ENCODE measurements around the gene MPND. TPM values are rescaled to one million over a fixed set of nuclear protein-coding genes. Genes with fewer than 3 reads are reported as not detected.

MPND gene, protein sequence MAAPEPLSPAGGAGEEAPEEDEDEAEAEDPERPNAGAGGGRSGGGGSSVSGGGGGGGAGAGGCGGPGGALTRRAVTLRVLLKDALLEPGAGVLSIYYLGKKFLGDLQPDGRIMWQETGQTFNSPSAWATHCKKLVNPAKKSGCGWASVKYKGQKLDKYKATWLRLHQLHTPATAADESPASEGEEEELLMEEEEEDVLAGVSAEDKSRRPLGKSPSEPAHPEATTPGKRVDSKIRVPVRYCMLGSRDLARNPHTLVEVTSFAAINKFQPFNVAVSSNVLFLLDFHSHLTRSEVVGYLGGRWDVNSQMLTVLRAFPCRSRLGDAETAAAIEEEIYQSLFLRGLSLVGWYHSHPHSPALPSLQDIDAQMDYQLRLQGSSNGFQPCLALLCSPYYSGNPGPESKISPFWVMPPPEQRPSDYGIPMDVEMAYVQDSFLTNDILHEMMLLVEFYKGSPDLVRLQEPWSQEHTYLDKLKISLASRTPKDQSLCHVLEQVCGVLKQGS
- total RNA-seq: 10 to 100 TPM; 21.2 to 28.1 TPM

DNA sequence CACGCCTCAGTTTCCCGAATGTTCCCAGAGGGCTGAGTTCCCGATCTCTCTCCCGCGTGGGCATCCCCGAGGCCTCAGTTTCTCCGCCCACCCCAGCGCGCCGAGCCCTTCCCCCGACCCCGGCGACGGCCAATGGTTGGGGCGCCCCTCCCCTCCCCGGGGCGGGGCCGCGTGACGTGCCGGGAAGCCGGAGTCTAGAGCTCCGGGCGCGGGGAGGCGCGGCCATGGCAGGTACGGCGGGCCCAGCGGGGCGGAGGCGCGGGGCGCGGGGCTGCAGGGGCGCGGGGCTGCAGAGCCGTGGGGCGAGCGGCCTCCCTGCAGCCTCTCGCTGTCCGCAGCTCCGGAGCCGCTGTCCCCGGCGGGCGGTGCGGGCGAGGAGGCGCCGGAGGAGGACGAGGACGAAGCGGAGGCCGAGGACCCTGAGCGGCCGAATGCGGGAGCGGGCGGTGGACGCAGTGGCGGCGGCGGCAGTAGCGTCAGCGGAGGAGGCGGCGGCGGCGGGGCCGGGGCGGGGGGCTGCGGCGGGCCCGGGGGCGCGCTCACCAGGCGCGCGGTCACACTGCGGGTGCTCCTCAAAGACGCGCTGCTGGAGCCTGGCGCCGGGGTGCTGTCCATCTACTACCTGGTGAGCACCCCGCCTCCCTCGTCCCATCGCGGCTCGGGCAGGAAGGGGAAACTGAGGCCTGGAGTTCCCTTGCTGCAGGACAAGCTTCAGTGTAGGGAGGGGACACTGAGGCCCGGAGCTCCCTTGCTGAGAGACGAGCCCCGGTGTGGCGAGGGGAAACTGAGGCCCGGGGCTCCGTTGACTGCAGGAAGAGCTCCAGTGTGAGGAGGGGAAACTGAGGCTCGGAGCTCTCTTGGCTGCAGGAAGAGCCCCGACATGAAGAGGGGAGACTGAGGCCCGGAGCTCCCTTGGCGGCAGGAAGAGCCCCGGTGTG lies at the start of gene MPND:
Gene MPND (plus strand): TSS at position 193 of the 938 bp plus-strand sequence. CDS start 32 bp downstream, at position 225.
- peaks cover 8% of the 10 kb centered on the region for H3K36me3 Mint-ChIP-seq (ENCODE audit: low read depth)
- no peaks in the 10 kb centered on the region for H3K9me3 Mint-ChIP-seq
- peaks cover 31% of the 10 kb centered on the region for H3K4me1 Mint-ChIP-seq
- H3K4me3 Mint-ChIP-seq: peak within 1 kb of the TSS; percentile 91
- H3K27me3 Mint-ChIP-seq: no peaks in the 10 kb centered on the region
- POLR2A ChIA-PET: interaction anchor here (1.3 kb wide), 1 partner anchor 26 kb away, joined by 7 read pairs; no protein-coding TSS in a partner anchor
- DNase-seq: peak; percentile 95
- CTCF ChIA-PET: interaction anchor here (0.6 to 3.3 kb wide), 17 partner anchors 9 to 1192 kb away, joined by 3 to 29 read pairs (median 4); partner anchors contain the start of genes SH3GL1 and YJU2
- peak within 1 kb of the TSS; percentile 97 for H3K27ac Mint-ChIP-seq

DNA sequence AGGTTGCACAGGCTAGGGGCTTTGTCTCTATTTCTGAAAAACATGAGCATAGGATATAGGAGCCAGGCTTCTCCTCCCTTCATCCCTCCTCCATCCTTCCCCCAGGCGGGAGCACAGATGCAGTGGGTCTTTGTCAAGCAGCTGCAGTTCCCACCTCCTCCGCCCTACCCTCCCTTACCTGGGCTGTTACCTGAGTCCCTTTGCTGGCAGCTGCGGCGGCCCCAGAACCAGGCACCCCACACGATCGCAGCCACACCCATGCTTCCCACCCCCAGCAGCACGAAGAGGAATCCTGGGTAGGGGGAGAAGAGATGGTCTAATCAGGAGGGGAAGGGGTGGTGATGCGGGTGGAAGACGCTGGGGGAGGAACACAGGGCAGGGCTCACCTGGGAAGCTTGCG lies 49.0 kb upstream of the MPND start:
- H3K27ac Mint-ChIP-seq: no peak overlapping the region
- POLR2A ChIA-PET: no interaction called here

DNA sequence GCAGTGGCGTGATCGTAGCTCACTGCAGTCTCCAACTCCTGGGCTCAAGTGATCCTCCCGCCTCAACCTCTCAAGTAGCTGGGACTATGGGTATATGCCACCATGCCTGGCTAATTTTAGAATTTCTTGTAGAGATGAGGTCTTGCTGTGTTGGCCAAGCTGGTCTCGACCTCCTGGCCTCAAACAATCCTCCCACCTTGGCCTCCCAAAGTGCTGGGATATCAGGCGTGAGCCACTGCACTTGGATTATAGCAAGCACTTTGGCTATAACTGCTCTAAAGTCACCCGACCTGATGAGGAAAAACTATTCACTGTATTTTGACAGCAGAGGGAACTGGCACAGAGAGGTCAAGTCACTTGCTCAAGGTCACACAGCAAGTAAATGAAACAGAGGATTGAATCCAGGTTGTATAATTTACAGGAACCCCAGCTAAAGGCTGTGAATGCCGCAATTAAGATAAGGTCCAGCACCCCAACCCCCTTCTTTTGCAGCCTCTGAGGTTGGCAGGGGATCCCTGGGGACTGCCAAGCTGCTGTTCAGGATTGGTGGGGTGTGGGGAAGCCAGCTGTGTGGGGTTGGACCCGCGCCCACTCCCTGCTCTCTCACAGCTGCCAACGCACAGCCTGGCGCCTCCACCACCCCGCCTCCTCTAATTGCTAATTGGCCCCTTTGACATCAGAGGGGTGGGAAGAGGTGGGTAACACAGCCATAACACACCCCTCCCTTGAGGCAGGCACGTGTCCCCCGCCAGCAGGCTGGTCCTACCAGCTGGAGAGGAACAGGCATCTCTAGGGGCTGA lies 47.2 kb upstream of the MPND start:
- peaks cover 3% of the 10 kb centered on the region for H3K36me3 Mint-ChIP-seq (ENCODE audit: low read depth)
- no peak overlapping the region for H3K27ac Mint-ChIP-seq
- ChIA-PET POLR2A (no interaction called here), CTCF (interaction anchor here (0.9 to 1.6 kb wide), 5 partner anchors 10 to 104 kb away, joined by 3 to 6 read pairs (median 4); partner anchors contain the start of gene SH3GL1)
- H3K4me1 Mint-ChIP-seq: peaks cover 19% of the 10 kb centered on the region
- no peak for DNase-seq
- H3K9me3 Mint-ChIP-seq: no peaks in the 10 kb centered on the region
- H3K27me3 Mint-ChIP-seq: no peaks in the 10 kb centered on the region
- H3K4me3 Mint-ChIP-seq: no peak overlapping the region

More for the DNA sequence above, 49.0 kb upstream of the MPND start:
- no peak for DNase-seq
- Mint-ChIP-seq H3K4me1 (peaks cover 11% of the 10 kb centered on the region), H3K4me3 (no peak overlapping the region), H3K27me3 (no peaks in the 10 kb centered on the region), H3K9me3 (no peaks in the 10 kb centered on the region), H3K36me3 (ENCODE audit: low read depth) (no peaks in the 10 kb centered on the region)
- CTCF ChIA-PET: interaction anchor here (1.2 to 1.8 kb wide), 3 partner anchors 27 to 106 kb away, joined by 3 to 4 read pairs (median 4); partner anchors contain the start of gene SH3GL1

DNA sequence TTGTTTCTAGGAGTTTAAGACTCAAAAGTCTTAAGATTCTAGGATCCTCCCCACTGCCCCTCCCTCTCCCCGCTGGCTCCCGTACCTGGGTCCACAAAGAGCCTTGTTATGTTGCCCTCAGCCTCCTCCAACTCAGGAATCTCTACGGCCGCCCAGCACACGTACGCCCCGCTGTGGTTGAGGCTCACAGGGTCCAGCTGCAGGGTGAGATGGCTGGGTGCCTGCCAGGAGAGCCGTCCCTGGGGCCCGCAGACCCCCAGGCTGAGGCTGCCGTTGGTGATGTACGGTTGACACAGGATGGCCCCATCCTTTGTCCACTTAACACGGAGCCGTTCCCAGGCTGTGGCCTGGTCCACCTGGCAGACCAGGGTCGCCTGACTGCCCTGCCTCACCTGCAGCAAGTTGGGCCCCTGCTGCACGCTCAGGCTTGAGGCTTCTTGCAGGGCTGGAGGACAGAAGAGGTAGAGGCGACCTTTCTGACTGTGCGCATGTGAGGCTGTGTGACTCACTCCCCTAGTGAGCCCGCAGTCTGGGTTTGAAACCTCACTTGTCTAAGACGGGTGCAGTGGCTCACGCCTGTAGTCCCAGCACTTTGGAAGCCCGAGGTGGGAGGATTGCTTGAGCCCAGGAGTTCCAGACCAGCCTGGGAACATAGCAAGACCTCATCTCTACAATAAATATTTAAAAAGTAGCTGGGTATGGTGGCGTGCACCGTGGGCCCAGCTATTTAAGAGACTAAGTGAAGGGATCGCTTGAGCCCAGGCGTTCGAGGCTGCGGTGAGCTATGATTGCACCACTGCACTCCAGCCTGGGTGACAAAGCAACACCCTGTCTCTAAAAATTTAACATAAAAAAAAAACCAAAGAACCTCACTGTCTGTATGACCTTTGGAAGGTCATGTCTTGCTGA lies 45.2 kb upstream of the MPND start:
- Mint-ChIP-seq H3K27me3 (no peaks in the 10 kb centered on the region), H3K27ac (peak overlapping the region; percentile 33), H3K9me3 (no peaks in the 10 kb centered on the region), H3K4me3 (no peak overlapping the region), H3K36me3 (ENCODE audit: low read depth) (peaks cover 3% of the 10 kb centered on the region), H3K4me1 (peaks cover 35% of the 10 kb centered on the region)
- no peak for DNase-seq
- CTCF ChIA-PET: interaction anchor here (0.6 to 1.3 kb wide), 4 partner anchors 21 to 402 kb away, joined by 3 read pairs; partner anchors contain the start of gene SH3GL1
- POLR2A ChIA-PET: interaction anchor here (0.9 kb wide), 1 partner anchor 51 kb away, joined by 6 read pairs; the partner anchor contains the start of gene YJU2

DNA sequence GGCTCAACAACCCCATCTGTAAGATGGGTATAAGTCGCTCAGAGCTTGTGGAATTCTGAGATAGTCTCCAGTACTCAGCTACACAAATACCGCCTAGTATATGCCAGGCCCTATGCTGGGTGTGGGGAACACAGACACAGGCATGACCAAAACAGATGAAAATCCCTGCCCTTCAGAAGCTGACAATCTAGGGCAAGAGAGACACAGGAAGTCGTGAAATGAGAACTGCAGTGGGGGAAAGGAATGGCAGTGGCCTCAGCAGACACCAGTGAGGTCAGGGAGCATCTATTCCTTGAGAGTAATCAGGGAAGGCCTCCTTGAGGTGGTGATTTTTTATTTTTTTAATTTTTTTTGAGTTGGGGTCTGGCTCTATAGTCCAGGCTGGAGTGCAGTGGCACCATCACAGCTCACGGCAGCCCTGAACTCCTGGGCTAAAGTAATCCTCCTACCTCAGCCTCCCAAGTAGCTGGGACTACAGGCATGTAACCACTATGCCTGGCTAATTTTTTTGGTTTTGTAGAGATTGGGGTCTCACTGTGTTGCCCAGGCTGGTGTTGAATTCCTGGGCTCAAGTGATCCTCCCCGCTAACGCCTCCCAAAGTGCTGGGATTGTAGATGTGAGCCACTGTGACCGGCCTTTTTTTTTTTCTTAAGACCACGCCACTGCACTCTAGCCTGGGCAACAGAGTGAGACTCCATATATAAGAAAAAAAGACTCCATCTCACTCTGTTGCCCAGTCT lies 44.4 kb upstream of the MPND start:
- Mint-ChIP-seq H3K27me3 (no peaks in the 10 kb centered on the region), H3K27ac (peak overlapping the region; percentile 33), H3K4me1 (peaks cover 42% of the 10 kb centered on the region), H3K9me3 (no peaks in the 10 kb centered on the region), H3K4me3 (no peak overlapping the region), H3K36me3 (ENCODE audit: low read depth) (peaks cover 3% of the 10 kb centered on the region)
- ChIA-PET POLR2A (interaction anchor here (0.7 to 0.9 kb wide), 2 partner anchors 52 to 65 kb away, joined by 3 to 6 read pairs; partner anchors contain the start of gene YJU2), CTCF (interaction anchor here (0.6 to 1.3 kb wide), 4 partner anchors 21 to 403 kb away, joined by 3 read pairs; partner anchors contain the start of genes SH3GL1 and YJU2)
- no peak for DNase-seq

DNA sequence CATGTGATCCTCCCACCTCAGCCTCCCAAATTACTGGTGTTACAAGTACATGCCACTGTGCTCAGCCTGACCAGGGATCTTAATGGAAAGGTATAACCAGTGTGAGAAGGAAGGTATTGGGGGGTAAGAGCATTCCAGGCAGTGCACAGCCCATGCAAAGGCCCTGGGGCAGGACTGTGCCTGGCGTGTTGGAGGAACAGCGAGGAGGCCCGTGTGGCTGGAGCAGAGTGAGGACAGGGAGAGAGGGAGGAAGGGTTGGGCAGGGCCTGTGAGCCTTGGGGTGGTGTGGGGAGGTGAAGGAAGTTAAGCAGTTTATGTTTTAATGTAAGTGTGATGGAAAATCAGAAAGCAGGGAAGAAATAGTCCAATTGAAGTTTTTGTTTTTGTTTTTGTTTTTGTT lies 42.8 kb upstream of the MPND start:
- H3K36me3 Mint-ChIP-seq (ENCODE audit: low read depth): peaks cover 3% of the 10 kb centered on the region
- POLR2A ChIA-PET: no interaction called here
- CTCF ChIA-PET: no interaction called here
- no peaks in the 10 kb centered on the region for H3K9me3 Mint-ChIP-seq
- no peak for DNase-seq
- H3K27me3 Mint-ChIP-seq: no peaks in the 10 kb centered on the region
- H3K4me3 Mint-ChIP-seq: peak overlapping the region; percentile 64
- H3K27ac Mint-ChIP-seq: peak overlapping the region; percentile 98
- peaks cover 51% of the 10 kb centered on the region for H3K4me1 Mint-ChIP-seq

DNA sequence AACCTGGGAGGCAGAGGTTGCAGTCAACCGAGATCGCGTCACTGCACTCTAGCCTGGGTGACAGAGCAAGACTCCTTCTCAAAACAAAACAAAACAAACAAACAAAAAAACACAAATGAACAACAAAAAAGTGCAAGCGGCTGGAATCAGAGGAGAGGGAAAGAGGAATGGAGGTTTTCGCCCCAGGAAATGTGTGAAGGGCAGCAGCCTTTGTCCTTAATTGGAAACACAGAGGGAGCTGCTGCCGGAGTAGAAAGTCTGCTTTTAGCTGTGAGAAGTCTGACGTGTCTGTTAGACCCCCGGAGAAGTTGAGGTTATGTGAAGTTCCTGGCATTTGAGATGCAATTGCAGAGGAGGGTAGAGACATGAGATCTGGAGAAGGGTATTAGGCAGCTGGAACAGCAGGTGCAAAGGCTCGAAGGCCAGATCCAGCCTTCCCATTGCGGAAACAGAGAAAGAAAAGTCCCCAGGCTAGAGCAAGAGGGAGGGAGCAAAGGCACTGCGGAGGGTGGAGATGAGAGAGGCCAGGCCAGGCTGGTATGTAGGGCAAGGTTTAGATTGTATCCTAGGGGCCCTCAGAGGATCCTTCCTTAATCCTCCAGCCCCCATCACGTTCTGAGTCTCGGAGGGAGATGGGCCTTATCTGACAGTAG lies 41.6 kb upstream of the MPND start:
- DNase-seq: no peak
- Mint-ChIP-seq H3K27me3 (no peaks in the 10 kb centered on the region), H3K9me3 (no peaks in the 10 kb centered on the region), H3K36me3 (ENCODE audit: low read depth) (peaks cover 3% of the 10 kb centered on the region), H3K4me3 (peak overlapping the region; percentile 91), H3K27ac (peak overlapping the region; percentile 98), H3K4me1 (peaks cover 54% of the 10 kb centered on the region)
- ChIA-PET CTCF (interaction anchor here (1.3 kb wide), 1 partner anchor 32 kb away, joined by 4 read pairs; no protein-coding TSS in a partner anchor), POLR2A (no interaction called here)

DNA sequence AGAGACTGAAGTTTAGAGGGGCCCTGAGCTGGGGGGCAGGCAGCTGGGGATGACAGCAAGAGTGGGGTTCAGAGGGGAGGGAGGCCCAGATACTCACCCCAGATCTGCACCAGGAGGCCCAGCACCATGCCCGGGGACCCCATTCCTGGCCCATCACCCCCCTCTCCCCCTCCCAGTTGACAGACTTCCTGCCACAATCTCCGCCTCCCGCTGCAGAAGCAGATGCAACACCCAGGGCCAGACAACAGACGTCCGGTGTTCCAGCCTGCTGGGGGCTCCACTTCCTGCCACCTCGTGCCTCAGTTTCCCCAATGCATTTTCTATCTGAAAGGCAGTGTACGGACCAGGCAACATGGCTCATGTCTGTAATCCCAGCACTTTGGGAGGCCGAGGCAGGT lies 41.1 kb upstream of the MPND start, which contains the start of gene TMIGD2:
Gene TMIGD2 (minus strand): TSS at position 147 of the 398 bp plus-strand sequence. CDS start 4 bp downstream, at position 143.
- peak; percentile 42 for DNase-seq
- CTCF ChIA-PET: interaction anchor here (0.8 to 1.3 kb wide), 3 partner anchors 18 to 35 kb away, joined by 3 to 4 read pairs (median 4); no protein-coding TSS in a partner anchor
- POLR2A ChIA-PET: no interaction called here
- Mint-ChIP-seq H3K36me3 (ENCODE audit: low read depth) (peaks cover 3% of the 10 kb centered on the region), H3K27me3 (no peaks in the 10 kb centered on the region), H3K4me1 (peaks cover 54% of the 10 kb centered on the region), H3K4me3 (peak within 1 kb of the TSS; percentile 91), H3K27ac (peak within 1 kb of the TSS; percentile 98), H3K9me3 (no peaks in the 10 kb centered on the region)

DNA sequence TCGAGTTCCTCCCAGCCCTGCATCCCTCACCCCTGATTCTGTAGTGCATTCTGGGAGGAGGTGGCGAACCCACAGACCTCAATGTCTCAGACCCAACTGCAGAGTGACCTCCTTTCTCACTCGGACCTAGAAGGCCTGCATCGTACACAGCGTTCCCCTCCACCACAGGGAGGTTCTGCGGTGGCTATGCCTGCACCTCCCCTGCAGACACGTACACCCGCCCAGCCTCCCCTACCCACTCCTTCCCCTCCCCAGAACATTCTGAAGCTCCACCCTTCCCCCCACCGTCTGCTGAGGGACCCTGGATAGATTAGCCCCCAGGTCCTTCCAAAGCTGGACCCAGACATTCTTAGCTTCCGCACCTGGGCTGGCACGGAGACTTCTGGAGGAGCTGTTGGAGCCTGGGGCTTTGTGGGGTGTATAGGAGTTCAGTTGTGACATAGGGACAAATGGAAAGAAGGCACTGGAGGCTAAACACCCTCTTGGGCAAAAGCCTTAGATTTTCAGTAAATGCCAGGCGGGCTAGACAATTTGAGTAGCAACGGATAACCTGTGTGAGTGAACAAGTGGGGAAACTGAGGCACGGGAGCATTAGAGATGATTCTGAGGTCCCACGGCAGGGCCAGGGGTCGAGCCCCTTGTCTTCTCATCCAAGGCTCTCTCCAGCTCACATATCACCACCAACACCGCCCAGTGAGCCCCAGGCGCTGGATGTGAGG lies 39.4 kb upstream of the MPND start:
- peaks cover 5% of the 10 kb centered on the region for H3K36me3 Mint-ChIP-seq (ENCODE audit: low read depth)
- POLR2A ChIA-PET: interaction anchor here (0.7 kb wide), 1 partner anchor 214 kb away, joined by 3 read pairs; no protein-coding TSS in a partner anchor
- H3K9me3 Mint-ChIP-seq: no peaks in the 10 kb centered on the region
- CTCF ChIA-PET: no interaction called here
- H3K4me3 Mint-ChIP-seq: peak overlapping the region; percentile 68
- no peaks in the 10 kb centered on the region for H3K27me3 Mint-ChIP-seq
- H3K4me1 Mint-ChIP-seq: peaks cover 46% of the 10 kb centered on the region
- H3K27ac Mint-ChIP-seq: peak overlapping the region; percentile 82
- no peak for DNase-seq

Measured in activated CD4-positive, alpha-beta T cell treated with anti-CD3 and anti-CD28 coated beads, Interleukin-2, amount 10 ng/mL, durations not matched to agents 7 days and 5 days (primary cell).